ENCODE data around the gene RHOH.

The RHOH gene

DNA sequence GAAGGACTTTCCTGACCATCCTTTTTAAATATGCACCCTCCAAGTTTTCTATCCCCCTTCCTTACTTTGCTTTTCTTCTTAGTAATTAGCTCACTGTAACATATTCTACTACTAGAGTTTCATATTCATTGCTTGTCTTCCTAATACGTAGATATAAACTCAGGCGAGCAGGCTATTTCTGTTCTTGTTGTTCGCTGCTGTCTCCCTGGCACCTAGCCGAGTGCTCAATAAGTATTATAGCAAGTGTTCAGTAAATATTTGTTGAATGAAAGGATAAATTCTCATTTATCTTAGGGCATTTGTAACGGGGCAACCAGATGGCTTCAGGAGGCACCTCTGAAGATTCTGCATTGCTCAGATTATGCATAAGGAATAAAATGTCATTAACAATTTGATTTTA is 6.8 kb upstream of the RHOH start:
- TF ChIP-seq, protein P1, sequence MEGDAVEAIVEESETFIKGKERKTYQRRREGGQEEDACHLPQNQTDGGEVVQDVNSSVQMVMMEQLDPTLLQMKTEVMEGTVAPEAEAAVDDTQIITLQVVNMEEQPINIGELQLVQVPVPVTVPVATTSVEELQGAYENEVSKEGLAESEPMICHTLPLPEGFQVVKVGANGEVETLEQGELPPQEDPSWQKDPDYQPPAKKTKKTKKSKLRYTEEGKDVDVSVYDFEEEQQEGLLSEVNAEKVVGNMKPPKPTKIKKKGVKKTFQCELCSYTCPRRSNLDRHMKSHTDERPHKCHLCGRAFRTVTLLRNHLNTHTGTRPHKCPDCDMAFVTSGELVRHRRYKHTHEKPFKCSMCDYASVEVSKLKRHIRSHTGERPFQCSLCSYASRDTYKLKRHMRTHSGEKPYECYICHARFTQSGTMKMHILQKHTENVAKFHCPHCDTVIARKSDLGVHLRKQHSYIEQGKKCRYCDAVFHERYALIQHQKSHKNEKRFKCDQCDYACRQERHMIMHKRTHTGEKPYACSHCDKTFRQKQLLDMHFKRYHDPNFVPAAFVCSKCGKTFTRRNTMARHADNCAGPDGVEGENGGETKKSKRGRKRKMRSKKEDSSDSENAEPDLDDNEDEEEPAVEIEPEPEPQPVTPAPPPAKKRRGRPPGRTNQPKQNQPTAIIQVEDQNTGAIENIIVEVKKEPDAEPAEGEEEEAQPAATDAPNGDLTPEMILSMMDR (IDR thresholded peaks at IDR 0.05) = no peak
- H3K27ac ChIP-seq = no peak overlapping the region
- no peaks in the 10 kb centered on the region for H3K4me1 ChIP-seq
- H3K36me3 ChIP-seq = no peaks in the 10 kb centered on the region
- no peaks in the 10 kb centered on the region for H3K9me3 ChIP-seq
- no peak overlapping the region for H3K4me3 ChIP-seq
- peaks cover 0 to 5% of the 10 kb centered on the region in 2 donors for H3K27me3 ChIP-seq
- DNase-seq = no peak
- intact Hi-C loops (cut with DNase I; ENCODE audit: low total_unique reads) = no loop called here

DNA sequence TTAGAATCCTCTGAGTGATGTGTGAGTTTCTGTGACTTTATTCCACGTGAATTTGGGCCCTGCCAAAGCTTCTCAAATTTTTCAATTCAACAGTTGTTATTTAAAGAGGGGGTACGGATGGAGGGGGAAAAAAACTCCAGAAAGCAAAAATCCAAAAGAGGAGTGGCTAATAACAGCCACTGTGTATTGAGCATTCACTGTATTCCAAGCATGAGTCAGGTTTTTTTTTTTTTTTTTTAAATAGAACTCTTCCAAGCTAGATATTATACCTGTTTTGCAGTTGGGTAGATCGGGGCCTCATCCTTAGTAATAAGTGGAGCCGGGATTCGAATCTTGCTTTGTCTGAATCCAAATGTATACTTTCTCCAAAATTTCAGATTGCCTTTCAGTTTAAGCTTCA is 6.4 kb upstream of the RHOH start:
- no peak overlapping the region for H3K4me3 ChIP-seq
- TF ChIP-seq, protein P1 (IDR thresholded peaks at IDR 0.05) = no peak
- no peak for DNase-seq
- H3K27ac ChIP-seq = no peak overlapping the region
- peaks cover 0 to 7% of the 10 kb centered on the region in 2 donors for H3K27me3 ChIP-seq
- no peaks in the 10 kb centered on the region for H3K9me3 ChIP-seq
- no peaks in the 10 kb centered on the region for H3K36me3 ChIP-seq
- no peaks in the 10 kb centered on the region for H3K4me1 ChIP-seq
- intact Hi-C loops (cut with DNase I; ENCODE audit: low total_unique reads) = no loop called here

GRCh38 chr4:40190880-40191815 is 5.7 kb upstream of the RHOH start:
- Histone ChIP-seq H3K4me1 (no peaks in the 10 kb centered on the region), H3K4me3 (no peak overlapping the region), H3K9me3 (no peaks in the 10 kb centered on the region), H3K27me3 (peaks cover 0 to 7% of the 10 kb centered on the region in 2 donors), H3K36me3 (no peaks in the 10 kb centered on the region), H3K27ac (no peak overlapping the region)
- DNase-seq = no peak
- TF ChIP-seq, protein P1 (IDR thresholded peaks at IDR 0.05) = no peak
- intact Hi-C loops (cut with DNase I; ENCODE audit: low total_unique reads) = no loop called here

DNA sequence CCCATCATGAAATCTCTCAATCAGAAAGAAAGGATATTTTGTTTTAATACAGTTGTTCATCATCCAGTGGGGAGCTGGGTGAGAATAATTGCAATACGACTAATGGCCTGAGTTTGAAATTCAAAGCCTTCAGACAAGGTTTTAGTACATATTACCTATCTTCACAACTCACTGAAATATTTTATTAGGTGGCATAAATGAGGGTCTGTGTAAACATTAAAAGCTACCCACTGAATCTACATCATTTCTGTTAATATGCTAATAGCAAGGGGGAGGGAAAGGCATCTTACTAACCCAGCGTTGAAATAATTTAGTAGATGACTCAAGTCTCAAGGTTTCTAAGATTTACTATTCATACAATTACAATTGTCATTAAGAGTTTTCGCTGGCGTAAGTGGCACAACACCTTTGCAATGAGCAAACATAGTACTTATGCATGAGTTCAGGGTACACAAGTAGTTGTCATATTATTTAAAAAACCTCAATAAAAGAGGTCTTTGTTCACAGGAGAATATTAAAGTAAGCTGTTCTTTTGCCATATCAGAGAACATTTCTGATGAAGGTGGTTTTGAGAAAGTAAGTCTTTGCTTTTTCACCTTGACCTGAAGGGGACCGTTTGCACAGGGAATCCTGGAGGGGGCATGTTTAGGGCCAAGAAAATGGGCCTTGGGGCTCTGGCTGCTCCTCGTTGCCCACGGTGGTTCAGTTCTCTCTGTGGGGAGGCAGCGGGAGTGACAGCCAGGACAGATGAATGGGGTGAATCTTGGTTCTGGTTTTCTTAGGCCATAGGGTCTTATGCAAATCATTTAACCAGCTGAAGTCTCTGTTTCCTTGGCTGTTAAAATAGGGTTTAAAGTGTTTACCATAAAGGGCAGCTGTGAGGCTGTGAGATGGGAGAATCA is 4.5 kb upstream of the RHOH start:
- no peaks in the 10 kb centered on the region for H3K9me3 ChIP-seq

DNA sequence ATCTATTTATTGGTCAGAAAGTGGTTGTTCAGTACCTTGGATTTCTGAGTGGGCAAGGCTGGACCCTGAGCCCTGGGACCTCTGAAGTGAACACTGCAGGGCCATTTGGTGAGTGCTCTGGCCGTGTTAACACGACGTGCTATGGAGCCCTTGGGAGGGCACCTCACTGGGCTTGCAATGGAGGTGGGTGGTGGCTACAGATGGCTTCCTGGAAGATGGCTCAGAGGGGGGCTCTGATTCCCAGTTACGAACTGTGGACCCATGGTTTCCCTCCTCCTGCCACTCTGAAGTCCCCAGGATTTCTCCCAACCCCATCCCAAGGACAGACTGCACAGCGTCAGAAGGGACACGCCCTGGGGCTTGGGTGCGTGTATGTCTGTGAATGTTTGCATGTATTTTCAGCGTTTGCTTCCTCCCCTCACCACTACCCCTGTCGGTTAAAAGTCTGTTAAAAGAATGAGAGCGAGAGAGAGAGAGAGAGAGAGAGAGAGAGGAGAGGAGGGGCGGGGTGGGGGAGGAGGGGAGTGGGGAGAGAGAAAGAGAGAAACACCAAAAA is 3.7 kb upstream of the RHOH start:
- Histone ChIP-seq H3K4me1 (no peaks in the 10 kb centered on the region), H3K27ac (no peak overlapping the region), H3K9me3 (no peaks in the 10 kb centered on the region), H3K27me3 (peaks cover 0 to 7% of the 10 kb centered on the region in 2 donors), H3K36me3 (no peaks in the 10 kb centered on the region), H3K4me3 (no peak overlapping the region)
- intact Hi-C loops (cut with DNase I; ENCODE audit: low total_unique reads) = no loop called here
- DNase-seq = no peak
- TF ChIP-seq, protein P1 (IDR thresholded peaks at IDR 0.05) = no peak

More for the DNA sequence above, 4.5 kb upstream of the RHOH start:
- TF ChIP-seq, protein P1 (IDR thresholded peaks at IDR 0.05) = no peak
- no peak overlapping the region for H3K4me3 ChIP-seq
- H3K27ac ChIP-seq = no peak overlapping the region
- no peak for DNase-seq
- no peaks in the 10 kb centered on the region for H3K36me3 ChIP-seq
- no peaks in the 10 kb centered on the region for H3K4me1 ChIP-seq
- intact Hi-C loops (cut with DNase I; ENCODE audit: low total_unique reads) = no loop called here
- peaks cover 0 to 7% of the 10 kb centered on the region in 2 donors for H3K27me3 ChIP-seq
